ENCODE results near the gene HPS4. TPM values are rescaled to one million over a fixed set of nuclear protein-coding genes. Genes with fewer than 3 reads are reported as not detected.

Gene HPS4
- total and polyA plus RNA-seq, 2 of the 8 experiments (the other 6 are each of a cell fraction or from before 2014, with no cell fraction given) = 28.0 to 35.2 TPM

DNA sequence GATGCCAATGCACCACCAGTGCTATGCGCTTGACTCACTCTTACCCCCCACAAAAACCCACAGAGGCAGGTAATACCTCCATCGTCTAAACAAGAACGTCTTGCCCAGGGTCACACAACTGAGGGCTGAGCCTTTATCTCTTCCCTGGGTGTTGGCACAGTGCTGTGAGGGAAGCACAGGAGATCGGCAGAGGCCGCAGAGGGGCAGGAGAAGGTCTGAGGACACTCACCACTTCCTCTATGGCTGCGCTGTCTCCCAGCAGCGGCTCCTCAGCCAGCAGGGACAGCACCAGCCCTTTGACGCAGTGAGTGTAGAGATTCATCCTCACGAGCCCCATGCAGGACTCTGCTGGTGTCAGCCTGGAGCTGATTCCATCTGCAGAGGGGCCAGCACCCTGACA, 19.9 kb downstream of the HPS4 start (continued):
- TF ChIP-seq, protein P1, sequence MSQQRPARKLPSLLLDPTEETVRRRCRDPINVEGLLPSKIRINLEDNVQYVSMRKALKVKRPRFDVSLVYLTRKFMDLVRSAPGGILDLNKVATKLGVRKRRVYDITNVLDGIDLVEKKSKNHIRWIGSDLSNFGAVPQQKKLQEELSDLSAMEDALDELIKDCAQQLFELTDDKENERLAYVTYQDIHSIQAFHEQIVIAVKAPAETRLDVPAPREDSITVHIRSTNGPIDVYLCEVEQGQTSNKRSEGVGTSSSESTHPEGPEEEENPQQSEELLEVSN (IDR thresholded peaks at IDR 0.05) = no peak
- no peak for TF ChIP-seq FOSL1 (IDR thresholded peaks at IDR 0.05; ENCODE audit: insufficient read depth, low read depth, low read length)
- TF ChIP-seq SIN3A (conservative IDR thresholded peaks at IDR 0.05 in 1 of 2, IDR thresholded peaks at IDR 0.05 in 1 of 2; ENCODE audit: low read depth in 1 of 2, low read length in 2 of 2) = no peak
- TF ChIP-seq POU5F1 (IDR thresholded peaks at IDR 0.05; ENCODE audit: low read depth, low read length) = no peak
- no peak for TF ChIP-seq PHF8 (conservative IDR thresholded peaks at IDR 0.05; ENCODE audit: low read depth, low read length)
- TF ChIP-seq, protein P2, sequence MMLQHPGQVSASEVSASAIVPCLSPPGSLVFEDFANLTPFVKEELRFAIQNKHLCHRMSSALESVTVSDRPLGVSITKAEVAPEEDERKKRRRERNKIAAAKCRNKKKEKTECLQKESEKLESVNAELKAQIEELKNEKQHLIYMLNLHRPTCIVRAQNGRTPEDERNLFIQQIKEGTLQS (IDR thresholded peaks at IDR 0.05; ENCODE audit: insufficient read depth, low read depth, low read length) = no peak
- no peak for TF ChIP-seq KDM5A (IDR thresholded peaks at IDR 0.05; ENCODE audit: low read length)
- no peak for TF ChIP-seq KDM4A (IDR thresholded peaks at IDR 0.05; ENCODE audit: low read depth, low read length, severe bottlenecking)
- no peak for TF ChIP-seq CHD1 (IDR thresholded peaks at IDR 0.05; ENCODE audit: low read depth, low read length)

Measured in H1 (cell line).